Psoas muscle (tissue), 8 donors: ENCODE measurements around the gene AUTS2. TPM values are rescaled to one million over a fixed set of nuclear protein-coding genes. Genes with fewer than 3 reads are reported as not detected.

Experiments used
- ATAC-seq, 4 donors: fragments of 200-7000 bp; cut with Tn5 transposase; one replicate each; pipeline ENCODE4 v1.9.1; 2020; ENCODE audit warnings: moderate library complexity in 3 of 4, mild to moderate bottlenecking in 2 of 4
- DNase-seq, 2 donors: peaks; one replicate each; pipeline ENCODE4 v3.0.0-alpha.2; 2020
- H3K27ac ChIP-seq: fragments of 200-600 bp; one replicate; pipeline ENCODE4 v1.8.0; 2022
- H3K27me3 ChIP-seq, 3 donors: fragments of 200-600 bp in 1 of 3; one replicate each; pipeline versions ENCODE4 v1.6.1 to v1.8.0; 2013 to 2022; ENCODE audit warnings: low read length in 2 of 3, mild to moderate bottlenecking in 2 of 3, moderate library complexity in 1 of 3; ENCODE audit not compliant: insufficient read depth in 3 of 3
- H3K36me3 ChIP-seq, 2 donors: fragments of 200-600 bp in 1 of 2; one replicate each; pipeline versions ENCODE4 v1.6.1 to v1.8.0; 2013 to 2022; ENCODE audit warnings: low read depth in 1 of 2, mild to moderate bottlenecking in 1 of 2, moderate library complexity in 1 of 2; ENCODE audit not compliant: insufficient read depth in 1 of 2
- H3K4me1 ChIP-seq: fragments of 200-600 bp; one replicate; pipeline ENCODE4 v1.8.0; 2022
- H3K4me3 ChIP-seq: fragments of 200-600 bp; one replicate; pipeline ENCODE4 v1.8.0; 2022; ENCODE audit warnings: mild to moderate bottlenecking
- H3K9me3 ChIP-seq: fragments of 200-600 bp; one replicate; pipeline ENCODE4 v1.8.0; 2022
- CTCF ChIP-seq: fragments of 200-600 bp; IDR thresholded peaks from one replicate; pipeline ENCODE4 v1.8.0; 2022; ENCODE audit warnings: antibody characterized with exemption
- WGBS, 3 donors: extraction: QIAGEN DNeasy Blood & Tissue Kit; methylation state at CpG; one replicate each; pipeline versions ENCODE4 v1.1.6 to v1.1.7; 2013; 5-methylcytosine and 5-hydroxymethylcytosine counted together
- intact Hi-C, 2 donors: fragments of 100-400 bp; cut with DNase I; formaldehyde crosslinking; loops; one replicate each; pipeline versions ENCODE4 v1.11.0 to v1.14.2; 2022
- polyA plus RNA-seq, 3 donors: library from polyadenylated mRNA; stranded (reverse); fragments of 200-250 nt; gene quantifications; one replicate each; pipeline ENCODE4 v1.2.3, GENCODE V29; 2013
- total RNA-seq, 4 donors: library from RNA; stranded (reverse); fragmentation: NEBNext Ultra II Directional in 2 of 4; extraction: Animal tissue kit (Norgen Biotek cat#: 25700) in 2 of 4; gene quantifications; one replicate each; pipeline versions ENCODE4 v1.2.1 to v1.2.4, GENCODE V29; 2021 to 2023
- donor health status: healthy with polysubstance abuse.
- donor health status: DM: no; HTN: no; CAD: no; lungs with moderate emphysema.
- donor health status: Bipolar disorder and iron deficiency.
- donor health status: healthy.
- donor health status: DM: yes; HTN: yes; CAD: no.
- donor health status: DM: no; HTN: no; CAD: no.
- donor health status: DM: no; HTN: no; CAD: no.
- donor health status: DM: yes; HTN: yes; CAD: no.

Gene AUTS2
- total and polyA plus RNA-seq, 7 donors, result 5.0 to 33.5 (median 14.3) TPM

- DNase-seq, result no peak
- no peak for TF ChIP-seq CTCF
Observed at GRCh38 chr7:69862413-69863064, 264.3 kb downstream of the AUTS2 start.

GRCh38 chr7:69864274-69864673, 266.0 kb downstream of the AUTS2 start:
- no peaks in the 10 kb centered on the region for H3K4me1 ChIP-seq
- 70 to 79% (median 70%) methylated on average over 1 of the region's 1 CpG for WGBS, 3 donors
- no peaks in the 10 kb centered on the region for H3K27me3 ChIP-seq
- DNase-seq, result no peak
- H3K9me3 ChIP-seq, result no peaks in the 10 kb centered on the region
- no peak overlapping the region for H3K27ac ChIP-seq
- no peak for ATAC-seq
- TF ChIP-seq CTCF, result no peak
- intact Hi-C loops, result no loop called here
- no peak overlapping the region for H3K4me3 ChIP-seq
- no peaks in the 10 kb centered on the region for H3K36me3 ChIP-seq

More at GRCh38 chr7:69862413-69863064, 264.3 kb downstream of the AUTS2 start:
- WGBS, 3 donors, result 56 to 68% (median 62%) methylated on average over 5 of the region's 5 CpGs
- intact Hi-C loops, result no loop called here
- Histone ChIP-seq H3K4me3 (no peak overlapping the region), H3K27me3 (no peaks in the 10 kb centered on the region), H3K36me3 (no peaks in the 10 kb centered on the region), H3K4me1 (no peaks in the 10 kb centered on the region), H3K9me3 (no peaks in the 10 kb centered on the region), H3K27ac (no peak overlapping the region)
- no peak for ATAC-seq

- H3K36me3 ChIP-seq, result no peaks in the 10 kb centered on the region
- no peak for DNase-seq
- H3K4me3 ChIP-seq, result no peak overlapping the region
- H3K27me3 ChIP-seq, result no peaks in the 10 kb centered on the region
- ATAC-seq, result no peak
- no peak for TF ChIP-seq CTCF
- intact Hi-C loops, result no loop called here
- WGBS, 3 donors, result 67 to 74% (median 73%) methylated on average over 4 of the region's 4 CpGs
- H3K27ac ChIP-seq, result no peak overlapping the region
- H3K4me1 ChIP-seq, result no peaks in the 10 kb centered on the region
- no peaks in the 10 kb centered on the region for H3K9me3 ChIP-seq
Observed at GRCh38 chr7:69864822-69865221, 266.5 kb downstream of the AUTS2 start.

GRCh38 chr7:69868921-69869320, 270.6 kb downstream of the AUTS2 start:
- ATAC-seq, result no peak
- Histone ChIP-seq H3K36me3 (no peaks in the 10 kb centered on the region), H3K9me3 (no peaks in the 10 kb centered on the region), H3K27me3 (no peaks in the 10 kb centered on the region), H3K27ac (no peak overlapping the region), H3K4me3 (no peak overlapping the region), H3K4me1 (no peaks in the 10 kb centered on the region)
- no peak for DNase-seq
- WGBS, 3 donors, result 86 to 94% (median 88%) methylated on average over 4 of the region's 4 CpGs
- intact Hi-C loops, result no loop called here
- no peak for TF ChIP-seq CTCF
